Measurements from ENCODE around the gene CNTNAP2. TPM values are rescaled to one million over a fixed set of nuclear protein-coding genes. Genes with fewer than 3 reads are reported as not detected.
"Not testable (repeated sequence)": the region's sequence is repeated elsewhere in the genome, so short reads cannot be mapped to it uniquely, and the experiment has no call there.

Gene CNTNAP2
- total RNA-seq, 2 donors from 2014 or later = 0.37 TPM; not detected in 1

DNA sequence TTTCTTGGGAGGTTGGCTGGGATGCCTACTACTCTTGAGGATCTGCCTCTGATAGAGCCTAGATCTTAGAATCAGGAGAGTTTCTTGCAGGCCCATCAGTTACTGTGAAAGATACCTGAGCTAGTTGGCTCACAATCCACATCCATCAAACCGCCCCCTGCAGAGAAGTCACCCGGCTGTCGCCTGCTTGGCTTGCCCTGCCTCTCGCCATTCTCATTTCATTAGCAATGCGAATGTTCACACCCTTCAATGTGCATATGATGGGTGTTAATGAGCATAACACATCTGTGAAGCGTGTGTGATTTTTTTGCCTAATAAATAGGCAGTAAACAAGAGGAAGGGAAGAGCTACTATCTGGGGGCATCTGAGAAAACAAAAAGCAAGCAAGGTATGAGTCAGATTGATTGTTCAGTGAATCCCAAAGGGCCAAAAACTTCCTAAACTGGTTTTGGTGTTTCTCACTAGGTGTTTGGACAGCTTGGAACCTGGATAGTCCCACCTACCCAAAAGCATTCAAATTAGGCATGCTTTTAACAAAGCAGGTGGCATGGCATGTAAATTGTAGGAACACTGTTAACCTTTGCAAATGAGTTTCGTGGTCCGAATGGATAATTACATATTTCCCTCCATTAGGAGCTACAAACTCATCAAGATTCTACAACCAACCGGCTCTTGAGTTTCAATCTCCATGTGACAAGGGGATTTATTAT, 2201.7 kb downstream of the CNTNAP2 start:
- no peaks in the 10 kb centered on the region for H3K27me3 Mint-ChIP-seq
- ATAC-seq (no peak), DNase-seq (no peak)
- H3K36me3 Mint-ChIP-seq (ENCODE audit: low read depth) = no peaks in the 10 kb centered on the region
- no peak overlapping the region for H3K27ac Mint-ChIP-seq
- H3K9me3 ChIP-seq (ENCODE audit: control insufficient read depth, low read length, poor library complexity, severe bottlenecking) = no peaks in the 10 kb centered on the region
- no peak overlapping the region for H3K4me3 Mint-ChIP-seq
- no peaks in the 10 kb centered on the region for H3K4me1 Mint-ChIP-seq

DNA sequence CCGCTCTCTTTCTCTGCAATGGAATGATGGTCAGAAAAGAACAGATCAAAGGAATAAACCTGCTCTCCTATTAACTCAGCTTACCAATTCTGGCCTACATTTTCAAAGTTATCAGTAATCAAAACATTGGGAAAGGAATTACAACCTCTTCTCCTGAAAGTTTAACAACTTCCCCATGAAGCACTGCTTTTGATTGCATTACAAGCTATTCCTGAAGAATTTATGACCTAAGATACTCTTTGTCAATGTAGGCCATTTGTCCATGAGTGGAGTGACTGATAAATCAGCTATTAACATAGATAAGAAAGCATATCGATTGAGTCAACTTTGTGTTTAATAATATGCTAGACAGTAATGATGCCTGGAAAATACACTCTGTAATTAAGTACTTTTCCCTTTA, 2202.2 kb downstream of the CNTNAP2 start:
- Mint-ChIP-seq H3K4me1 (no peaks in the 10 kb centered on the region), H3K27ac (no peak overlapping the region), H3K4me3 (no peak overlapping the region), H3K36me3 (ENCODE audit: low read depth) (no peaks in the 10 kb centered on the region), H3K27me3 (peaks cover under 1% of the 10 kb centered on the region)
- DNase-seq (no peak), ATAC-seq (no peak)
- no peaks in the 10 kb centered on the region for H3K9me3 ChIP-seq (ENCODE audit: control insufficient read depth, low read length, poor library complexity, severe bottlenecking)

DNA sequence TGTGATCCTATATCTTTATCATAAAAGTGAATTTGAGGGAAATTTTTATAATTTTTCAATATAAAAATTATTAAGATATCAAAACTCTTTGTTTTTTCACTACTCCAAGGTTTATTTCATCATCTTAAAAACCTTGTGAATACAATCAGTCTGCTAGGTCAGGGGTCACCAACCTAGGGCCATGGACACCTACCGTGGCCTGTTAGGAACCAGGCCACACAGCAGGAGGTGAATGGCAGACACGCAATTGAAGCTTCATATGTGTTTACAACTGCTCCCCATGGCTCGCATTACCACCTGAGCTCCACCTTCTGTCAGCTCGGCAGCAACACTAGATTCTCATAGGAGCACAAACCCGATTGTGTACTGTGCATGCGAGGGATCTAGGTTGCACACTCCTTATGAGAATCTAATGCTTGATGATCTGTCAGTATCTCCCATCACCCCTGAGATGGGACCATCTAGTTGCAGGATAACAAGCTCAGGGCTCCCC, 2202.8 kb downstream of the CNTNAP2 start:
- Mint-ChIP-seq H3K27ac (no peak overlapping the region), H3K4me3 (no peak overlapping the region), H3K36me3 (ENCODE audit: low read depth) (no peaks in the 10 kb centered on the region), H3K4me1 (no peaks in the 10 kb centered on the region), H3K27me3 (peaks cover 6% of the 10 kb centered on the region)
- DNase-seq = no peak
- ATAC-seq = no peak
- H3K9me3 ChIP-seq (ENCODE audit: control insufficient read depth, low read length, poor library complexity, severe bottlenecking) = no peaks in the 10 kb centered on the region

DNA sequence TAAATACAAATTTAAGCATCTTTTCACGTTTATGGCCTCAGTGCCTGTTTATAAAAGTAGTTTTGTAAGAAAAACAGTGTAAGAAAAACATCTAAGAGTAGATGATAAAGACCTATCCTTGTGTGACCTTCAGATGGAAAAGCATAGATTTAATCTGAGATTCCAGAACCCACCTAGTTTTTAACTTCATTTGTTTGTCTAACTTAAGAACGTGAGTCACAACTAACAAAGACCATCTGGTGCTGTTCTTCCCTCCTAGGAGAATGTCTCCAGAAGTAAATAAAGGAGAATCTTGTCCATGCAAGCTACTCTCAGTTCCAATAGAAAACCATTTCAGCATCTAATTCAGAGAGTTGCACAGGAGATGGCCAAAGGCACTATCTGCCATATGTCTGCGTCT, 2208.6 kb downstream of the CNTNAP2 start:
- no peaks in the 10 kb centered on the region for H3K4me1 Mint-ChIP-seq
- DNase-seq = no peak
- H3K27ac Mint-ChIP-seq = no peak overlapping the region
- peaks cover 7% of the 10 kb centered on the region for H3K36me3 Mint-ChIP-seq (ENCODE audit: low read depth)
- no peak overlapping the region for H3K4me3 Mint-ChIP-seq
- no peak for ATAC-seq
- H3K9me3 ChIP-seq (ENCODE audit: control insufficient read depth, low read length, poor library complexity, severe bottlenecking) = no peaks in the 10 kb centered on the region
- peaks cover 28% of the 10 kb centered on the region for H3K27me3 Mint-ChIP-seq

DNA sequence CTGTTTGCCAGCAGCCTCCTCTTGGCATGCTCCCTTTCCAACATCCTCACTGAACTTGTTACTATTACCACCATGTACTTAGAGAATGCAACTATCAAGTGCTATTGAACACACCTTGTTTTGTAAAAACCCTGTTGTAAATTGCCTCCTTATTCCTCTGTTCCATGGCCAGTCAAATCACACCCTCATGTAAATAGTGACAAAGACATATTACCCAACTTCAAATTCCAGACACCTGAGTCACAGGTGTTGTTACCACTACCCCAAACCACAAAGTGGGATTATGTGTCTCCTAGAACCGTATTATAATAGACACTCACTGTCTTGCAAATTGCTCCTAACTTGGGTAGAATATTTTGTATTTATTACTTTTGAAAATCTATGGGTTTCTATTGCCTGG, 2210.8 kb downstream of the CNTNAP2 start:
- peaks cover 28% of the 10 kb centered on the region for H3K27me3 Mint-ChIP-seq
- ATAC-seq (no peak), DNase-seq (no peak)
- H3K27ac Mint-ChIP-seq = no peak overlapping the region
- H3K4me1 Mint-ChIP-seq = no peaks in the 10 kb centered on the region
- H3K36me3 Mint-ChIP-seq (ENCODE audit: low read depth) = peaks cover 7% of the 10 kb centered on the region
- no peak overlapping the region for H3K4me3 Mint-ChIP-seq
- H3K9me3 ChIP-seq (ENCODE audit: control insufficient read depth, low read length, poor library complexity, severe bottlenecking) = no peaks in the 10 kb centered on the region

DNA sequence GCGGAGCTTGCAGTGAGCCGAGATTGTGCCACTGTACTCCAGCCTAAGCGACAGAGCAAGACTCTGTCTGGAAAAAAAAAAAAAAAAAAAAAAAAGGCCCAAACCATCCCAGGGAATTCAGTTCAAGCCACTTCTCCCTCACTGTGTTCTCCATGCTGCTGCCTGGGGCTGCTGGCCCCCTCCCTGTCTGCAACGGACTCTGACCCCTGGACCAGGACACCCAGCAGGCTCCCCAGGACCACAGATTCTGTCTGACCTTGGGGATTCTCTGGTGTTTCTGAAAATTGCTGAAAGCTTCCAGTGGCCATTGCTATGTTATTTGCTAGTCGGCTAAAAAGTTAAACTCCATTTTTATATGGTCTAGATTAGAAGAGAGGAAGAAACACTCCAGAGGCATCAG, 2212.3 kb downstream of the CNTNAP2 start:
- peaks cover 33% of the 10 kb centered on the region for H3K27me3 Mint-ChIP-seq
- H3K4me1 Mint-ChIP-seq = no peaks in the 10 kb centered on the region
- ATAC-seq (no peak), DNase-seq (no peak)
- no peak overlapping the region for H3K27ac Mint-ChIP-seq
- peaks cover 8% of the 10 kb centered on the region for H3K36me3 Mint-ChIP-seq (ENCODE audit: low read depth)
- no peak overlapping the region for H3K4me3 Mint-ChIP-seq
- H3K9me3 ChIP-seq (ENCODE audit: control insufficient read depth, low read length, poor library complexity, severe bottlenecking) = no peaks in the 10 kb centered on the region

DNA sequence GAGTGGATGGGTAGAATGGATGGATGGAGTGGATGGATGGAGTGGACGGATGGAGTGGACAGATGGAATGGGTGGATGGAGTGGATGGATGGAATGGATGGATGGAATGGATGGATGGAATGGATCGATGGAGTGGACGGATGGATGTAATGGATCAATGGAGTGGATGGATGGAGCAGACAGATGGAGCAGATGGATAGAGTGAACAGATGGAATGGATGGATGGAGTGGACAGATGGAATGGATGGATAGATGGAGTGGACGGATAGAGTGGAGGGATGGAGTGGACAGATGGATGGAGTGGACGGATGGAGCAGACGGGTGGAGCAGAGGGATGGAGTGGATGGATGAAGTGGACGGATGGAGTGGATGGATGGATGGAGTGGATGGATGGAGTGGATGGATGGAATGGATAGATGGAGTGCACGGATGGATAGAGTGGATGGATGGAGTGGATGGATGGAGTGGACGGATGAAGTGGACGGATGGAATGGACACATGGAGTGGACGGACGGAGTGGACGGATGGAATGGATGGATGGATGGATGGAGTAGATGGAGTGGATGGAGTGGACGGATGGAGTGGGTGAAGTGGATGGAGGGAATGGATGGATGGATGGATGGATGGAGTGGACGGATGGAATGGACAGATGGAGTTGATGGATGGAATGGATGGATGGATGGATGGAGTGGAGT, 2213.7 kb downstream of the CNTNAP2 start:
- no peak overlapping the region for H3K4me3 Mint-ChIP-seq
- no peak overlapping the region for H3K27ac Mint-ChIP-seq
- no peaks in the 10 kb centered on the region for H3K4me1 Mint-ChIP-seq
- ATAC-seq (no peak), DNase-seq (no peak)
- H3K27me3 Mint-ChIP-seq = peaks cover 37% of the 10 kb centered on the region
- H3K9me3 ChIP-seq (ENCODE audit: control insufficient read depth, low read length, poor library complexity, severe bottlenecking) = no peaks in the 10 kb centered on the region
- H3K36me3 Mint-ChIP-seq (ENCODE audit: low read depth) = peaks cover 9% of the 10 kb centered on the region

GRCh38 chr7:148330822-148331221, 2214.2 kb downstream of the CNTNAP2 start:
- no peaks in the 10 kb centered on the region for H3K9me3 ChIP-seq (ENCODE audit: control insufficient read depth, low read length, poor library complexity, severe bottlenecking)
- no peaks in the 10 kb centered on the region for H3K4me1 Mint-ChIP-seq
- ATAC-seq = no peak
- DNase-seq = no peak
- peaks cover 9% of the 10 kb centered on the region for H3K36me3 Mint-ChIP-seq (ENCODE audit: low read depth)
- peaks cover 37% of the 10 kb centered on the region for H3K27me3 Mint-ChIP-seq
- H3K4me3 Mint-ChIP-seq = no peak overlapping the region
- no peak overlapping the region for H3K27ac Mint-ChIP-seq

DNA sequence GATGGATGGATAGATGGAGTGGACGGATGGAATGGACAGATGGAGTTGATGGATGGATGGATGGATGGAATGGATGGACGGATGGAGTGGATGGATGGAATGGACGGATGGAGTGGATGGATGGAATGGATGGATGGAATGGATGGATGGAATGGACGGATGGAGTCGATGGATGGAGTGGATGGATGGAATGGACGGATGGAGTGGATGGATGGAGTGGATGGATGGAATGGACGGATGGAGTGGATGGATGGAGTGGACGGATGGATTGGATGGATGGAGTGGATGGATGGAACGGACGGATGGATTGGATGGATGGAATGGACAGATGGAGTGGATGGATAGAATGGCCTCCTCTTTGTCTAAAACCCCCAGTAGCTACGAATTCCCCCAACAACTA, 2214.9 kb downstream of the CNTNAP2 start:
- not testable (repeated sequence) for H3K27ac Mint-ChIP-seq; ATAC-seq; H3K4me1 Mint-ChIP-seq; DNase-seq; H3K9me3 ChIP-seq (ENCODE audit: control insufficient read depth, low read length, poor library complexity, severe bottlenecking); H3K4me3 Mint-ChIP-seq; H3K36me3 Mint-ChIP-seq (ENCODE audit: low read depth)
- H3K27me3 Mint-ChIP-seq = peaks cover 37% of the 10 kb centered on the region

DNA sequence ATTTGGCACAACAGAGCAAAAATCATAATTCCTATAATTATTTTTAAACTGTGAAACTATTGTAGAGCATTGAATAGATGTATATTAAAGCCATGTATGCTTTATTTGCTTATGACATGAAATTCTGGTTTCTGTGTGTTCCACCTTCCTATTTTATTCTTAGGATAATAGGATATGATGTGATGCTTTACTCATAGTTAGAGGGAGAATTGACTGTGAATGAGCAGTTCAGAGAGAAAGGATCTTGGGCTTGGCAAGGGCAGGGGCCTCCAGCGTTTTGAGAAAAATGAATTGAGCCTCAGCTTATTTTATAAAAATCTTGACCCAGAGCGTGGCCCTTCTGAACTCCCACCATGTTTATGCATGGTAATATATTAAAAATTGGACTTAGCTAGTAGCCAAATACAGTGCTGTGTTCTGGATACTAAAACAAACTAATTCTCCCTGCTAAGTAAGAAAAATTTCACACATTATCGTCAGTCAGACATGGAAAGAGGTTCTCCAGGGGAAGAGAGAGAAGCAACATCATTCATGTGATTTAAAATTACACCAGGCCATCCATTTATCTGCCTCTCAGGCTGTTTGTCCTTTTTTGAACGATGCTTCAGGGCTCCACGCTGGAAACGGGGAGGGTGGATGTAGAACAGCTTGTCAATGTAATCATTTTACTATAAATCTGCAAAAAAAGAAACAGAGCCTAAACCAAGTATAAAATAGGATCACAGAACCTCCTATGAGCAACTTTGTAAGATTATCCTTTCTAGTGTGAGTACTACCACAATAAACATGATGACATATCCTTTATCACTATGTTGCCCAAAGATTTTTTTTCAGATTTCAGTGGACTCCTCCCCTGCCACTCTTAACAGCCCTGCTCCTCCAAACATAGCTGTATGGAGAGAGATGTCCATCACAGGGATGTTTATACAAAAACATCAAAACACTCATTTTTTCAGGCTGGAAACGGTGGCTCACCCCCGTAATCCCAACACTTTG, 2215.9 kb downstream of the CNTNAP2 start:
- H3K4me3 Mint-ChIP-seq = no peak overlapping the region
- no peaks in the 10 kb centered on the region for H3K4me1 Mint-ChIP-seq
- H3K9me3 ChIP-seq (ENCODE audit: control insufficient read depth, low read length, poor library complexity, severe bottlenecking) = no peaks in the 10 kb centered on the region
- no peak for DNase-seq
- no peak overlapping the region for H3K27ac Mint-ChIP-seq
- H3K36me3 Mint-ChIP-seq (ENCODE audit: low read depth) = peaks cover 7% of the 10 kb centered on the region
- peaks cover 42% of the 10 kb centered on the region for H3K27me3 Mint-ChIP-seq
- no peak for ATAC-seq

- no peak for DNase-seq
Measured at GRCh38 chr7:148334441-148334956, 2217.9 kb downstream of the CNTNAP2 start.

DNA sequence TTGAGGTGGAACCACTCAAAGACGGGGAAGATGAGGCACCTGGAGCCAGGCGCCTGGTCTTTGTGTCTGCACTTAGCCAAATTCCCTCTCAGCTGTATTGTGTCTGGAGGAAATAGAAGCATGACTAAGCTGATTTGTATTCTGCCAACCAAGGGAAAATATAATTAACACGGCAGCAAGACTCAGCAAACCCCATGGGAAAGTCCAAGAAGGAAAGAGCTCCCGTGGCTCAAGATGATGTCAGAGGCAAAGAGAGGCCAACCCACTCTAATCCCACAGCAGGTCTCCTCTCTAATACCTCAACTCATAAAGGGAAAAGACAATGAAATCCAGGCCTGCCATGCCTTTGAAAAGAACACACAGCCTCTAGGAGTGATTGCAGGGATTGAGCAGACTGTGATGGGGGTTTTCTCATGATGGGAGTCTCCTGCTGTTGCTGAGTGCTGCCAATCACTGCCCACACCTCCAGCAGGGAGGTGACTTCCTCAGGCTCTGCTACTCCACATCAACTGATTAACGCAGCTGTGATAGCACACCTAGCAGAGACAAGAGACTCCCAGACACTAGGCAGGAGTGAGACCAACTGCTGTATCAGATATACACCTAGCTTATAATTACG, 2218.5 kb downstream of the CNTNAP2 start:
- peaks cover 6% of the 10 kb centered on the region for H3K36me3 Mint-ChIP-seq (ENCODE audit: low read depth)
- peaks cover 13% of the 10 kb centered on the region for H3K4me1 Mint-ChIP-seq
- H3K4me3 Mint-ChIP-seq = no peak overlapping the region
- no peak for ATAC-seq
- no peak for DNase-seq
- H3K27ac Mint-ChIP-seq = no peak overlapping the region
- no peaks in the 10 kb centered on the region for H3K9me3 ChIP-seq (ENCODE audit: control insufficient read depth, low read length, poor library complexity, severe bottlenecking)
- H3K27me3 Mint-ChIP-seq = peaks cover 68% of the 10 kb centered on the region

More at GRCh38 chr7:148334441-148334956, 2217.9 kb downstream of the CNTNAP2 start:
- H3K9me3 ChIP-seq (ENCODE audit: control insufficient read depth, low read length, poor library complexity, severe bottlenecking) = no peaks in the 10 kb centered on the region
- ATAC-seq = no peak
- H3K4me1 Mint-ChIP-seq = peaks cover 10% of the 10 kb centered on the region
- no peak overlapping the region for H3K4me3 Mint-ChIP-seq
- peaks cover 62% of the 10 kb centered on the region for H3K27me3 Mint-ChIP-seq
- H3K27ac Mint-ChIP-seq = no peak overlapping the region
- H3K36me3 Mint-ChIP-seq (ENCODE audit: low read depth) = peaks cover 9% of the 10 kb centered on the region
